A549 (cell line): ENCODE data around the gene SLC4A7.

Experiments
- CEBPB ChIP-seq, 2 experiments: fragments of >200 bp in 1 of 2; sonication (Bioruptor Twin) in 1 of 2; formaldehyde crosslinking in 1 of 2; IDR thresholded peaks; 2 replicates each; pipeline ENCODE4 v1.6.1; 2012 to 2016
- CTCF ChIP-seq: fragments of >200 bp; sonication (Bioruptor Twin); formaldehyde crosslinking; IDR thresholded peaks from 3 replicates; pipeline ENCODE4 v1.5.1; 2016
- E2F6 ChIP-seq: IDR thresholded peaks from 2 replicates; pipeline ENCODE4 v1.6.1; 2012; ENCODE audit warnings: low read depth, borderline replicate concordance
- GATA3 ChIP-seq: IDR thresholded peaks from 2 replicates; pipeline ENCODE4 v1.6.1; 2012; ENCODE audit warnings: borderline replicate concordance
- HOXB5 ChIP-seq: fragments of 250-450 bp; sonication (Bioruptor Pico); IDR thresholded peaks from 2 replicates; pipeline ENCODE4 v1.5.0; 2020; ENCODE audit warnings: mild to moderate bottlenecking, moderate library complexity
- JUNB ChIP-seq: fragments of >200 bp; sonication (Bioruptor Twin); formaldehyde crosslinking; IDR thresholded peaks from 2 replicates; pipeline ENCODE4 v1.6.1; 2016
- SREBF2 ChIP-seq: fragments of 450-650 bp; IDR thresholded peaks from 2 replicates; pipeline ENCODE4 v1.6.1; 2014; ENCODE audit warnings: mild to moderate bottlenecking, moderate library complexity
- USF2 ChIP-seq: fragments of 450-650 bp; IDR thresholded peaks from 2 replicates; pipeline ENCODE4 v1.6.1; 2014; ENCODE audit warnings: antibody characterized with exemption

DNA sequence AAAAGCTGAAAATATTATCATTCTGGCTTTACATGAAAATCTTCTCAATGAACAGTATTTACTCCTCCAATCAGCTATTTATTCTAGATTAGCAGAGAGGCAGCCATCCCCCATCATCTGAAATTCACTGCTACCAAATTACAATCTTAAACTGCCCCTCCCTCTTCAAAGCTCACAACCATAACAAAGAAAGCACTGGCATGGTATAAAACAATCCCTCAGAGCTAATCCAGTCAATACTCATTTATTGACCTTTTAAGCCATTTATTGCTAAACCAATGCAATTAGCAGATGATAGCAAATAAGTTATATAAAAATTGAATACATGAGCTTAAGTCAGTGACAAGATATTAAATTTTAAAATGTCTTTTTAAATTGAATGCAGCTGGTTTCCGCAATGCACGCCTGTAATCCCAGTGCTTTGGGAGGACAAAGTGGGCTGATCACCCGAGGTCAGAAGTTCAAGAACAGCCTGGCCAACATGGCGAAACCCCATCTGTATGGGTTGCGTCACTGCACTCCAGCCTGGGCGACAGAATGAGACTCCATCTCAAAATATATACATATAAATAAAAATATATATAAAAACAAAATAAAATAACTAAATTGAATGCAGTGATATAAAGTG, 12.1 kb downstream of the SLC4A7 start:
- TF ChIP-seq CTCF, result no peak
- TF ChIP-seq JUNB, result no peak
- no peak for TF ChIP-seq USF2
- peak in 1 of 2 experiments; percentile 11; a peak in 2 of 4 replicates for TF ChIP-seq CEBPB (IDR thresholded peaks at IDR 0.05)
- no peak for TF ChIP-seq E2F6
- TF ChIP-seq SREBF2, result no peak
- no peak for TF ChIP-seq HOXB5
- TF ChIP-seq GATA3, result no peak
